GM13977 (cell line): Measurements from ENCODE around the gene TMEM131L.

Experiments
- DNase-seq: peaks from one replicate; pipeline ENCODE4 v3.0.0; 2012; ENCODE audit warnings: low spot score
- CTCF ChIP-seq: IDR thresholded peaks from 2 replicates; pipeline ENCODE4 v1.5.1; 2012; ENCODE audit warnings: mild to moderate bottlenecking, control low read depth; ENCODE audit not compliant: insufficient read depth; ENCODE audit errors: extremely low read depth, missing control alignments
- in situ Hi-C: fragments of 300-500 bp; cut with MboI; formaldehyde crosslinking; loops from one replicate; pipeline ENCODE4 v1.12.0; 2022; ENCODE audit warnings: low sequenced_read_pairs, low pct_unique_long_range_greater_than_20kb, mixed read lengths, inconsistent platforms; ENCODE audit not compliant: unreplicated experiment

The TMEM131L gene

DNA sequence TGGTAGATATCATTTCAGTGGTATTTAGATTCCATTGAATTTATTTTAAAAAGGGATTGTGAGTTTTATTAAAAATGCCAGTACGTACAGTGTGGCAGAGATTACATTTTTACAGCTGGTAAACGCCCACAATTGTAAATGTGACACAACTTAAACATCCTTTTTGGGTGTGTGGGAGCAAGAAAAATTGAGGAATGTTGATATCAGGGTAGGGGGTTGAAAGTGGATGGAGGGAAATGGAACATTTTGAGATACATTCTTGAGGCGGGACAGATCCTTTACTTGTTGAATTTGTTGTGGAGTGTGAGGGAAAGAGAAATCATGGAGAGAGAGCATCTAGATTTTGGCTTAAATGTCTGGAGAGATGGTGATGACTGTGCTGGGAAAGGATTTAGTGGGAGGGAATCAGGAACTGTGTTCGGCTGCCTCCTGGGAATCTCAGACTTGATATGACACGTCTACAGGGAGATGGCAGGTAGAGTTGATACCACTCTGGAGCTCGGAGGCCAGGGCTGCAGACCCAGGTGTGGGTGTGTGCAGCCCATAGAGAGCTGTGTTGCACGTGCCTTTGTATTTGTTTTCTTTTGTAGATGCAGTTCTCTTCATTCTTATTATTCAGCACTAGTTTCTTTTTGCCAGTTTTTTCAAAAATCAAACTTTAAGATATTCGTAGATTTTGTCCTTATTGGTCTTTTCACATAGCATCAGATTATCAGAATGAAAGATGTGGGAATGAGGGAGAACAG lies 10.8 kb downstream of the TMEM131L start:
- no peak for DNase-seq
- in situ Hi-C loops: no loop called here
- no peak for TF ChIP-seq CTCF

- in situ Hi-C loops: no loop called here
- no peak for TF ChIP-seq CTCF
- no peak for DNase-seq
Measured at GRCh38 chr4:153479101-153479500, 12.9 kb downstream of the TMEM131L start.

- in situ Hi-C loops: no loop called here
- DNase-seq: no peak
- TF ChIP-seq CTCF: no peak
Measured at GRCh38 chr4:153480704-153481103, 14.5 kb downstream of the TMEM131L start.

- no peak for TF ChIP-seq CTCF
- no peak for DNase-seq
- in situ Hi-C loops: no loop called here
Measured at GRCh38 chr4:153481478-153481877, 15.3 kb downstream of the TMEM131L start.

GRCh38 chr4:153483432-153484418 lies 17.6 kb downstream of the TMEM131L start:
- no peak for DNase-seq
- in situ Hi-C loops: no loop called here
- TF ChIP-seq CTCF: no peak

GRCh38 chr4:153485359-153485758 lies 19.2 kb downstream of the TMEM131L start:
- TF ChIP-seq CTCF: no peak
- no peak for DNase-seq
- in situ Hi-C loops: no loop called here
